ENCODE data around the gene CDH13.

Gene CDH13

DNA sequence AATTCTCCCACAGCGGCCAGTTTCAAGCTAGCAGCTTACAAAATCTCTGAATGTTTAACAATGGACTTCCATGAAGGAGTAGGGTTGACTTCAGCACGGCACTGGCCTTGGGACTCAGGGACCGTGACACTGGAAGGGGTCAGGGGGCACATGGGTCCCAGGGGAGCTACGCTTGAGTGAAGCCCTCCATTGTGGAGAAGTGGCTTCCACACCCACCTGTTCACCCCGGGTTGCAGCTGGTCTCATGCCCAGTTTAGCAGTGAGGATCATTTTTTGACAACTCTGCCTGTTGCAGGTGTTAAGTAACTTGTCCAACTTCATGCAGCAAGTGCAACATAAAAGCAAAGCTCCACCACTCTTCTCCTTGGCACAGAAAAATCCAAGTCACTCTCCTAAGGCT lies 510.2 kb downstream of the CDH13 start:
- no peak for DNase-seq

DNA sequence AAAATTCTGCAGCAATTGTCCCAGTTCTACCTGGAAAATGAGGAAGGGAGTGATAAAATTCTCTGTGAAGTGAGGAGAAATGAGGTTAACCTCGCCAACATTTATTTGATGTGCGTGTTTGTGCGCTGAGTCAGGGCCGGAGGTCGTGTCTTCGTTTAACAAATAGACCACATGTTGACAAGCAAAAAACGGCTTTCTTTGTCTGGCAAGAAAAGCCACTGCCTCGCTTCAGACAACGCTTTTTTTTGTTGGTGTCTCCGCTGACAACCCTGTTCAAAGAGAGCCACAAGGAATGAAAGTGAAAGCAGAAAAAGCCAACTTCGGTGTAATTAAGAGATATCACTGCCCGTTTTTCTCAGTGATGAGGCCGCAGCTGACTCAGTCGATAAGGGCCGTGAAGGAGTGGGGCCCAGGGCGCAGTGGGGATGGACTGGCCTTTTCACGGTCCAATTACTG lies 510.6 kb downstream of the CDH13 start:
- no peak for DNase-seq

DNA sequence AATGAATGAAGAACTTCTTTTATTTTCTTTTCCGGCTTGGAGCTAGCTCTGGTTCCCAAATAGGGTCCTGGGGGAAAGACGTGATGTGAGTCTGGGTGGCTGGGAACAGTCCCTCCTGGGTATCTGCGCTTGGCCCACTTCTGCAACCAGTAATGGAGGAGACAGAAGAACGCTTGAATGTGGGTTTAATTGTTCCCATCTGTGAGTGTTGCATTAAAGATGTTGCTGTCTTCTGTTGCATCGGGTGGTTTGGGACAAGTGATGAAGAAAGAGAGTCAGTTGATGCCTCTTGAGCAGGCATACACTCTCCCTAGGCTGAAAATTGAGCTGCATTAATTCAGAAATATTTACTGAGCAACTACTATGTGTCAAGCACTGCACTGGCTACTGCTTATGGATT lies 511.1 kb downstream of the CDH13 start:
- no peak for DNase-seq

DNA sequence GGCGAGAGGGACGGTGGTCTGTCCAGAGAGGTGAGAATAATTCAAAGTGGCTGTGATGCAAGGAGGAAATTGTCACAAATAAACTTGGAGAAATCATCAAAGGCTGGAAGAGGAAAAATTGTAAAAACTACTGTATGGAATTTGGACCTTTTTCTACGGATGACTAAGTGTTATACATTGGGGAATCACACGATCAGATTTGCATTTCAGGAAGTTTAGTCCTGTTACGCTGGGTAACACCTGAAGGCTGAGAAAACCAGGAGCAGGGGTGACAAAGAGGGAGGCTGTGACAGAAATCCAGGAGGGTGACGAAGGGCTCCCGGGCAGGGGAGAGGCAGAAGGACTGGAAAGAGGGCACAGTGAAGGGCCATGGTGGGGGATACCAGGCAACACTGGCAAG lies 511.7 kb downstream of the CDH13 start:
- no peak for DNase-seq

DNA sequence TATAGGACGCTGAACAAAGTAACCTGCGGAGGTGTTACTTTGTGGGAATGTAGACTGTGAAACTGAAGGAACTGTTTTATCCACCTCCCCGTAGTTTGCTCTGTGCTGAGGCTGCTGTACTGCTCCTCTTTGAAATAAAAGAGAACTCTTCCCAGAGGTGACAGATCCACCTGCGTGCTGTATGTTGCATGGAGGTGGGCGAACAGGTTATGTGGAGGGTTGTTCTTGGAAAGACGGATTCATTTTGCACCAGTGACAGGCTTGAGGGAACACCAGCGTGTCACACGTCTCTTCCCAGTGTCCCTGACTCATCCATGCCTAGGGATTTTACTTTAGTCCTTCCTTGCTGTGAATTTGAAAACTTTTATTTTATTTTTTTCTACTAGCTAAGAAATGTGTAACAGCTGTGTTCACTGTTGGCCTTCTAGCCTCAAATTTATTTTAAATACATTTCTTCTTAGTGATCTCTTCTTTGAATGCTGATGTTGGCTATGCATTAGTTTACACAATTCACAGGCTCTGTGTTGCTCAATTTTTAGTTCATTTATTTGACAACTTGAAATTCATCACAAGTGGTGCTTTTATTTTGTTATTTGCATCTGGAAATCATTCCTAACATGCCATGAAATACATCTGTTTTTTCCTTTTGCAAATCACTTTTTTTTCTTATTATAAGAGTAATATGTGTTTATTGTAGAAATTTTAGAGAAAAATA lies 512.4 kb downstream of the CDH13 start:
- DNase-seq = no peak

DNA sequence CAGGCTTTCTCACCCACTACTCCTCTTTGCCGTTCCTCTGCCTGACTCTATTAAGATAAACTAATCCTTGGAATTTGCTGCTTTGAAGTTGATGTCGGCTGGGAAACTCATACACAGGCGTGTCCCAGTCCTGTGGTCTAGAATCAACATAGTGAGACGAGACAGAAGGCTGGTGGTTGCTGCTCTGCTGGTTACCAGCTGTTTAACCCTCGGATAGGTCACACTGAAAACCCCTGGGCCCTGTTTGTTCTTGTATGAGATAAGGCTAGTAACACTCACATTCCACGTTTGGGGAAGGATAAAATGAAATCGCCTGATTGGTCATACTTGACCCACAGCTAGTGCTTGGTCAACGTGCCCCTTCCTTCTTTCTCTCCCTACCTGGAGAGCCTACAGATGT lies 517.0 kb downstream of the CDH13 start:
- no peak for DNase-seq

DNA sequence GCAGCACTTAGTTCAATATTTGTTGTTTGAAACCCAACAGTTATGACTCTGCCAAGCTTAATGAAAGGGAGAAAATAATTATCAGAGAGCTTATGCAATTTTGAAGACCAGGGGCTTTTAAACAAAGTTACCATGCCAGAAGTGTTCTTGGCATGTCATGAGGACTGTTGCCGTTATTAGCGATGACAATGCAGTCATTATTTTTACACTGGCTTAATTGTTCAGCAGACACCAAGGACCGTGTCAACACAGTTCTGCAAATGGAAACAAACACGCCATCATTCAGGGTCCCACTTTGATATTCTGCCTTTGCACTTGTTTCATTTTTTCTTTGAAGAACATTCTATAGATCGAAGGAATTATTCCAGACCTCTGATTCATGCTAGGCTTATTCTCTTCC lies 518.5 kb downstream of the CDH13 start:
- DNase-seq = no peak

GRCh38 chr16:83147244-83147643 lies 520.5 kb downstream of the CDH13 start:
- no peak for DNase-seq

GRCh38 chr16:83158320-83158957 lies 531.7 kb downstream of the CDH13 start:
- no peak for DNase-seq

DNA sequence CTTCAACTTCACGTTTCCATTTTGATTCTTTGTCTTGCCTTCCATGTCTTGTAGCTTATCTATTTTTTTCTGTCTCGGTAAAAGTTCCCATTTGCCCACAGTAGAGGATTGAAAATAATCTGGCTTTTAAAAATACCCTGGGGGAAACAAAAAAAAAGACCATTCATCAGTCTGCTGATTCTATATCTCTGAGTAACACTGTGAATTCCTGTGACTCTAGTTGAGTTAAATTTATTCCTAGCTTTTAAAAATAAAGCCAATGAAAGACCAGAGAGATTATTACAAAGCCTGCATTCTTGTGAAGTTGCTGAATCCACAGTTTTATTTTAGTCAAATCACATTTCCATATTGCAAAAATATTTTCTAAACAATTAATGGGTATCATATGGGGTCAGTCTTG lies 532.3 kb downstream of the CDH13 start:
- DNase-seq = no peak

- no peak for DNase-seq
Measured at GRCh38 chr16:83160287-83161020, 533.7 kb downstream of the CDH13 start.

DNA sequence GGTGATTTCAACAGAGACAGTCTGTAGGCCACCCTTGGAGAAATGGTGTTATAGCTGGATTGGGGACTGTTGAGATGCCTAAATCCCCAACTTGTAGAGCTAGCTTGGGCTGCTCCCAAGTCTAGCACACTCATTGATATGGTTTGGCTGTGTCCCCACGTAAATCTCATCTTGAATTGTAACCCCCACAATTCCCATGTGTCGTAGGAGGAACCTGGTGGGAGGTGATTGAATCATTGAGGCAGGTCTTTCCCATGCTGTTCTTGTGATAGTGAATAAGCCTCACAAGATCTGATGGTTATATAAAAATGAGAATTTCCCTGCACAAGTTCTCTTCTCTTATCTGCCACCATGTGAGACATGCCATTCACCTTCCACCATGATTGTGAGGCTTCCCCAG lies 536.0 kb downstream of the CDH13 start:
- no peak for DNase-seq

GRCh38 chr16:83164816-83165215 lies 538.0 kb downstream of the CDH13 start:
- DNase-seq = no peak

- no peak for DNase-seq
Measured at GRCh38 chr16:83171396-83171795, 544.6 kb downstream of the CDH13 start.

GRCh38 chr16:83174671-83175070 lies 547.9 kb downstream of the CDH13 start:
- DNase-seq = no peak

DNA sequence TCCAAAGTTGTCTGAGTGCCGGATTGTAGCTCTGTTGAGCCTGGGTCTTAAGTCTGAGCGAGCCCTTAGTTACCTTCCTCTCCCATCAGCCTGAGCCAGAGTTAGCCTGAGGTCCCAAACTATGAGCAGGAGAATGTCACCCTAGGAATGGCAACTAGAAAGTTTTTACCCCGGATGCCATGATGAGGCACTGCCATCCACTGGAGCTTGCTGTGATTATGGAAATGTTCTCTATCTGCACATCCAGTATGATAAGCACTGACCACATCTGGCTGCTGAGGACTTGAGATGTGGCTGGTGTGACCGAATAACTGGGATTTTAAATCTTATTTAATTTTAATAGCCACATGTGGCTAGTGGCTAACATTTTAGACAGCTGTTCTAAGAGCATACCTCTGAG lies 550.0 kb downstream of the CDH13 start:
- no peak for DNase-seq

- no peak for DNase-seq
Measured at GRCh38 chr16:83185902-83186301, 559.1 kb downstream of the CDH13 start.

GRCh38 chr16:83187405-83187804 lies 560.6 kb downstream of the CDH13 start:
- no peak for DNase-seq

DNA sequence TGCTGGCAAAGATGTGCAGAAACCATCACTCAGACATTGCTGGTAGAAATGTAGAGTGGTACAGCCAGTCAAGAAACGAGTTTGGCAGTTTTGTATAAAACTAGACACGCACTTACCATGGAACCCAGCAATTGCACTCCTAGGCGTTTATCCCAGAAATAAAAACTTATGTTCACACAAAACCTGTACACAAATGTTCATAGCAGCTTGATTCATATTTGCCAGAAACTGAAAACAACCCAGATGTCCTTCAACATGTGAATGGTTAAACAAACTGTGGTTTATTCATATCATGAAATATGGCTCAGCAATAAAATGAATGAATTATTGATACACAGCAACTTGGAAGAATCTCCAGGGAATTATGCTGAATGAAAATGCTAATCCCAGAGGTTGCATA lies 570.0 kb downstream of the CDH13 start:
- DNase-seq = no peak

- DNase-seq = no peak
Measured at GRCh38 chr16:83197450-83197849, 570.7 kb downstream of the CDH13 start.

- DNase-seq = no peak
Measured at GRCh38 chr16:83198977-83199376, 572.2 kb downstream of the CDH13 start.

GRCh38 chr16:83200005-83200779 lies 573.4 kb downstream of the CDH13 start:
- DNase-seq = no peak

DNA sequence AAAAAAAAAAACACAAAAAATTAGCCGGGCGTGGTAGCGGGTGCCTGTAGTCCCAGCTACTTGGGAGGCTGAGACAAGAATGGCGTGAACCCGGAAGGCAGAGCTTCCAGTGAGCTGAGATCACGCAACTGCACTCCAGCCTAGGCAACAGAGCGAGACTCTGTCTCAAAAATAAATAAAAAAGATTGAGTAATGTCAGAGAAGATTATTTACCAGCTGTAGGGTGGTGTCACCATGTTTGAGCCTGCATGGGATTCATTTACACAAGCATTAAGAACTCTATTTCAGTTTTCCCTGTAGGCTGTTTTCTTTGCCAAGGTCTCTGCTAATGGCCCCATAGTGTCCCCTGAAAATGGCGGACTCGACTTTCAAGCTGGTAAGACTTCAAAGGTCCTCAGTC lies 575.0 kb downstream of the CDH13 start:
- no peak for DNase-seq

Measured in activated gamma-delta T cell (primary cell).